ENCODE data around the gene HOXA9. TPM values are rescaled to one million over a fixed set of nuclear protein-coding genes. Genes with fewer than 3 reads are reported as not detected.

The HOXA9 gene
- total and polyA plus RNA-seq, 8 donors: 0.25 to 68.1 TPM; not detected in 6

GRCh38 chr7:27159266-27160144 lies 5.8 kb downstream of the HOXA9 start:
- Histone ChIP-seq H3K4me3 (peak overlapping the region in 2 of 4 donors; percentile 61 to 67), H3K27me3 (peaks cover 14 to 100% (median 91%) of the 10 kb centered on the region in 3 donors), H3K9me3 (peaks cover 0 to 2% (median 0%) of the 10 kb centered on the region in 4 donors), H3K36me3 (no peaks in the 10 kb centered on the region), H3K27ac (peak overlapping the region in 1 of 5 donors; percentile 99), H3K4me1 (peaks cover 7 to 56% (median 50%) of the 10 kb centered on the region in 4 donors)
- TF ChIP-seq EP300 (IDR thresholded peaks at IDR 0.05) (no peak), POLR2AphosphoS5 (IDR thresholded peaks at IDR 0.05) (no peak), CTCF (IDR thresholded peaks at IDR 0.05) (no peak), POLR2A (IDR thresholded peaks at IDR 0.05) (no peak)
- intact Hi-C loops (cut with DNase I; ENCODE audit: low total_unique reads): loop anchor here (5.0 kb wide), 2 partner anchors 477 to 792 kb away; no protein-coding TSS in a partner anchor
- WGBS, 5 donors: 50 to 59% (median 57%) methylated on average over 26 to 27 of the region's 27 CpGs
- no peak for DNase-seq

GRCh38 chr7:27158436-27159265 lies 6.7 kb downstream of the HOXA9 start:
- Histone ChIP-seq H3K4me1 (peaks cover 7 to 59% (median 48%) of the 10 kb centered on the region in 4 donors), H3K4me3 (peak overlapping the region in 1 of 4 donors; percentile 9), H3K27ac (peak overlapping the region in 1 of 5 donors; percentile 99), H3K27me3 (peaks cover 8 to 100% (median 89%) of the 10 kb centered on the region in 3 donors), H3K9me3 (no peaks in the 10 kb centered on the region), H3K36me3 (no peaks in the 10 kb centered on the region)
- no peak for TF ChIP-seq CTCF (IDR thresholded peaks at IDR 0.05)
- no peak for TF ChIP-seq POLR2A (IDR thresholded peaks at IDR 0.05)
- no peak for TF ChIP-seq EP300 (IDR thresholded peaks at IDR 0.05)
- TF ChIP-seq POLR2AphosphoS5 (IDR thresholded peaks at IDR 0.05): no peak
- intact Hi-C loops (cut with DNase I; ENCODE audit: low total_unique reads): no loop called here
- DNase-seq: no peak
- WGBS, 5 donors: 19 to 45% (median 30%) methylated on average over 35 of the region's 35 CpGs

GRCh38 chr7:27157702-27158431 lies 7.5 kb downstream of the HOXA9 start:
- intact Hi-C loops (cut with DNase I; ENCODE audit: low total_unique reads): no loop called here
- Histone ChIP-seq H3K9me3 (no peaks in the 10 kb centered on the region), H3K27me3 (peaks cover 8 to 100% (median 91%) of the 10 kb centered on the region in 3 donors), H3K36me3 (no peaks in the 10 kb centered on the region), H3K4me1 (peaks cover 8 to 65% (median 48%) of the 10 kb centered on the region in 4 donors), H3K4me3 (no peak overlapping the region), H3K27ac (peak overlapping the region in 1 of 5 donors; percentile 99)
- DNase-seq: peak in 1 of 2 donors; percentile 11
- TF ChIP-seq POLR2A (IDR thresholded peaks at IDR 0.05) (no peak), POLR2AphosphoS5 (IDR thresholded peaks at IDR 0.05) (no peak), EP300 (IDR thresholded peaks at IDR 0.05) (no peak), CTCF (IDR thresholded peaks at IDR 0.05) (no peak)
- WGBS, 5 donors: 13 to 33% (median 24%) methylated on average over 30 of the region's 30 CpGs

All from stomach (tissue), 9 donors.